ENCODE data around the gene SRPK3.

SRPK3 gene

GRCh38 chrX:153771415-153772315 lies 9.2 kb upstream of the SRPK3 start:
- DNase-seq: no peak

- DNase-seq: no peak
These were observed 8.3 kb upstream of the SRPK3 start for GRCh38 chrX:153772316-153773217.

GRCh38 chrX:153773218-153773611 lies 7.6 kb upstream of the SRPK3 start:
- no peak for DNase-seq

GRCh38 chrX:153773741-153774575 lies 6.9 kb upstream of the SRPK3 start:
- no peak for DNase-seq

- no peak for DNase-seq
These were observed 6.1 kb upstream of the SRPK3 start for GRCh38 chrX:153774576-153775292.

- no peak for DNase-seq
These were observed 5.3 kb upstream of the SRPK3 start for GRCh38 chrX:153775293-153776119.

GRCh38 chrX:153776120-153776599 lies 4.7 kb upstream of the SRPK3 start:
- DNase-seq: no peak

GRCh38 chrX:153776611-153777045 lies 4.2 kb upstream of the SRPK3 start:
- DNase-seq: no peak

- no peak for DNase-seq
These were observed 3.4 kb upstream of the SRPK3 start for GRCh38 chrX:153777261-153778090.

GRCh38 chrX:153778181-153778580 lies 2.7 kb upstream of the SRPK3 start:
- DNase-seq: no peak

- no peak for DNase-seq
These were observed 2.1 kb upstream of the SRPK3 start for GRCh38 chrX:153778684-153779101.

GRCh38 chrX:153779891-153780677 lies 757 bp upstream of the SRPK3 start:
- no peak for DNase-seq

- no peak for DNase-seq
These were observed 697 bp downstream of the SRPK3 start for GRCh38 chrX:153781428-153782047.

GRCh38 chrX:153782313-153782712 lies 1.5 kb downstream of the SRPK3 start:
- DNase-seq: no peak

- DNase-seq: no peak
These were observed 2.0 kb downstream of the SRPK3 start for GRCh38 chrX:153782871-153783270.

- no peak for DNase-seq
These were observed 2.7 kb downstream of the SRPK3 start for GRCh38 chrX:153783378-153784013.

GRCh38 chrX:153784325-153784967 lies 3.6 kb downstream of the SRPK3 start:
- no peak for DNase-seq

GRCh38 chrX:153786669-153787068 lies 5.8 kb downstream of the SRPK3 start:
- DNase-seq: no peak

Data from activated CD4-positive, alpha-beta T cell treated with anti-CD3 and anti-CD28 coated beads for 4 hours (primary cell).